K562 (cell line): ENCODE data around the gene ANO8. TPM values are rescaled to one million over a fixed set of nuclear protein-coding genes. Genes with fewer than 3 reads are reported as not detected.

ENCODE experiments used
- CHD4 ChIP-seq: fragments of 200-600 bp; sonication (generic); IDR thresholded peaks from 3 replicates; pipeline ENCODE4 v1.6.1; 2012; ENCODE audit warnings: low read depth, mild to moderate bottlenecking, mixed read lengths, low read length, inconsistent platforms; ENCODE audit not compliant: insufficient read depth, insufficient replicate concordance, poor library complexity, severe bottlenecking
- HDAC1 ChIP-seq, 2 experiments: fragments of 450-650 bp; IDR thresholded peaks; 2 replicates each; pipeline ENCODE4 v1.6.1; 2016 to 2017; ENCODE audit warnings: inconsistent platforms in 1 of 2, mild to moderate bottlenecking in 1 of 2, moderate library complexity in 1 of 2
- HNRNPL ChIP-seq: fragments of 200-400 bp; formaldehyde crosslinking; IDR thresholded peaks from 2 replicates; pipeline ENCODE4 v1.6.1; 2017; ENCODE audit warnings: low read depth, mild to moderate bottlenecking, low read length
- KAT7 ChIP-seq: sonication (generic); formaldehyde crosslinking; IDR thresholded peaks from 2 replicates; pipeline ENCODE4 v1.8.0; 2022; ENCODE audit warnings: missing genetic modification reagents, mild to moderate bottlenecking, borderline replicate concordance
- KLF13 ChIP-seq: fragments of 450-650 bp; IDR thresholded peaks from 2 replicates; pipeline ENCODE4 v1.6.1; 2016; ENCODE audit warnings: missing genetic modification characterization, low read depth, mild to moderate bottlenecking, missing compliant biosample characterization, moderate library complexity, borderline replicate concordance
- MXI1 ChIP-seq: IDR thresholded peaks from 2 replicates; pipeline ENCODE4 v1.6.1; 2011; ENCODE audit warnings: low read depth, mild to moderate bottlenecking, improper control_type of control experiment, low read length
- NFXL1 ChIP-seq: fragments of 450-650 bp; formaldehyde crosslinking; IDR thresholded peaks from 2 replicates; pipeline ENCODE4 v1.4.0; 2021; ENCODE audit warnings: mild to moderate bottlenecking
- NR4A1 ChIP-seq, 2 experiments: fragments of 250-450 bp in 1 of 2; fragments of 450-650 bp in 1 of 2; sonication (Bioruptor Pico) in 1 of 2; IDR thresholded peaks; 2 replicates each; pipeline versions ENCODE4 v1.4.0 to v1.6.1; 2016 to 2020; ENCODE audit warnings: mild to moderate bottlenecking in 2 of 2, missing compliant biosample characterization in 1 of 2, missing genetic modification characterization in 1 of 2, moderate library complexity in 1 of 2
- RBM14 ChIP-seq: fragments of 200-400 bp; formaldehyde crosslinking; IDR thresholded peaks from 2 replicates; pipeline ENCODE4 v1.6.1; 2018; ENCODE audit warnings: low read depth, mild to moderate bottlenecking, low read length, moderate library complexity, borderline replicate concordance; ENCODE audit not compliant: insufficient read depth
- SIN3A ChIP-seq, 2 experiments: fragments of 150-350 bp in 1 of 2; IDR thresholded peaks; 2 replicates each; pipeline ENCODE4 v1.6.1; 2011 to 2016; ENCODE audit warnings: borderline replicate concordance in 2 of 2, low read depth in 2 of 2, low read length in 2 of 2, mild to moderate bottlenecking in 2 of 2, moderate library complexity in 2 of 2; ENCODE audit not compliant: control insufficient read depth in 1 of 2
- SMARCB1 ChIP-seq: IDR thresholded peaks from 2 replicates; pipeline ENCODE4 v1.6.1; 2011; ENCODE audit warnings: improper control_type of control experiment, low read depth; ENCODE audit not compliant: insufficient read length
- ZFP1 ChIP-seq: fragments of 450-650 bp; formaldehyde crosslinking; IDR thresholded peaks from 2 replicates; pipeline ENCODE4 v1.4.0; 2020; ENCODE audit warnings: mild to moderate bottlenecking, mixed read lengths
- ZNF707 ChIP-seq: fragments of 250-450 bp; sonication (Bioruptor Pico); conservative IDR thresholded peaks from 2 replicates; pipeline ENCODE4 v1.8.0; 2022; ENCODE audit warnings: inconsistent platforms, mild to moderate bottlenecking, moderate library complexity
- ZNF766 ChIP-seq: fragments of 200-800 bp; sonication (Bioruptor generic); conservative IDR thresholded peaks from 2 replicates; pipeline ENCODE4 v1.6.1; 2016; ENCODE audit warnings: missing genetic modification characterization, missing compliant biosample characterization
- polyA plus RNA-seq, 8 experiments: library from polyadenylated mRNA; depleted of rRNA in 4 of 8; stranded (reverse) in 5 of 8; unstranded in 3 of 8; fragments of >200 nt; fragmentation: Nextera tagmentation in 2 of 8; fragmentation: Illumina TruSeq in 1 of 8; extraction: Ambion mirVana in 2 of 8; extraction: Trizol in 1 of 8; gene quantifications; 2 replicates each; pipeline versions ENCODE4 v1.2.1 to v1.2.3, GENCODE V29; 2011 to 2014; ENCODE audit warnings: inconsistent platforms in 1 of 8, missing spikeins in 1 of 8
- total RNA-seq, 7 experiments: library from RNA; depleted of rRNA in 6 of 7; stranded (reverse); fragments of >200 nt in 6 of 7; fragmentation: Illumina TruSeq in 2 of 7; extraction: Trizol in 2 of 7; gene quantifications; 2 replicates each; pipeline versions ENCODE4 v1.2.1 to v1.2.3, GENCODE V29; 2011 to 2021; ENCODE audit warnings: low replicate concordance in 1 of 7
- TF ChIP-seq, protein P1 (sequence below): fragments of 450-650 bp; formaldehyde crosslinking; IDR thresholded peaks from 2 replicates; pipeline ENCODE4 v1.4.0; 2020; ENCODE audit warnings: mild to moderate bottlenecking, moderate library complexity
- TF ChIP-seq, protein P2 (sequence below), 2 experiments: IDR thresholded peaks; 2 replicates each; pipeline ENCODE4 v1.6.1; 2012; ENCODE audit warnings: improper control_type of control experiment in 2 of 2, low read depth in 2 of 2, low read length in 2 of 2, borderline replicate concordance in 1 of 2
- TF ChIP-seq, protein P3 (sequence below): fragments of 450-650 bp; conservative IDR thresholded peaks from 2 replicates; pipeline ENCODE4 v1.6.1; 2016; ENCODE audit warnings: missing genetic modification characterization, low read depth, mild to moderate bottlenecking, missing compliant biosample characterization, moderate library complexity
- TF ChIP-seq, protein P4 (sequence below), 2 experiments: IDR thresholded peaks; 2 replicates each; pipeline ENCODE4 v1.6.1; 2011; ENCODE audit warnings: borderline replicate concordance in 1 of 2, control low read depth in 1 of 2, low read depth in 1 of 2, low read length in 1 of 2, mild to moderate bottlenecking in 1 of 2, mixed read lengths in 1 of 2, moderate library complexity in 1 of 2; ENCODE audit not compliant: insufficient read depth in 1 of 2, insufficient read length in 1 of 2, poor library complexity in 1 of 2, severe bottlenecking in 1 of 2; ENCODE audit errors: extremely low read depth in 1 of 2

The ANO8 gene
- total and polyA plus RNA-seq, 9 of the 15 experiments (the other 6 are each of a cell fraction or from before 2014, with no cell fraction given) = 0.07 to 7.6 (median 2.3) TPM; not detected in 1

DNA sequence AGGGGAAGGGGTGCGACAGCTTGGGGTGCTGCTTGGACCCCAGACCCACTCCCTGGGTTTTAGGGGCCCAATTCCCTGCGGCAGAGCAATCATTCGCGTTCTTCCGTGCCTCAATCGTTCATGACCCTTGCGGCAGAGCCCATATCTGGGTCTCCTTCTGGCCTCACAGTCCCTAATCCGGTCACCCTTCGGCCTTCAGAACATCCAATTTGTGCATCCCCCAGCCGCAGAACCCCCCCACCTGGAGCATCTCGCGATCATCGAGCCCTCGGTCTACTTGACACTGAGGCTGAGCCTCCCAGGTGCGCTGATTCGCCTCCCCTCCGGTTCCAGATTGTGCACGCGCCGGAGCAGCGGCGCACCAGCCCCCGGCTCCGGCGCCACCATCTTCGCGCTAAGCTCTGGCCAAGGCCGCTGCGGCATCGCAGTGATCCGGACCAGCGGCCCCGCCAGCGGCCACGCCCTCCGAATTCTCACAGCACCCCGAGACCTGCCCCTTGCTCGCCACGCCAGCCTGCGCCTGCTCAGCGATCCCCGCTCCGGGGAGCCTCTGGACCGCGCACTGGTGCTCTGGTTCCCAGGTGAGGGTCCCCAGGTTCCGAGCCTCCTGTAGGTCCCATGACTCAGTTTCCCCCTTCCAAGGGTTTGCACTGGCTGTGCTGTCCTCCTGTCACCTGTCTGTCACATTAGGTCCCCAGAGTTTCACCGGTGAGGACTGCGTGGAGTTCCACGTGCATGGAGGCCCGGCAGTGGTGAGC is 3.2 kb upstream of the ANO8 start (continued):
- TF ChIP-seq, protein P1, sequence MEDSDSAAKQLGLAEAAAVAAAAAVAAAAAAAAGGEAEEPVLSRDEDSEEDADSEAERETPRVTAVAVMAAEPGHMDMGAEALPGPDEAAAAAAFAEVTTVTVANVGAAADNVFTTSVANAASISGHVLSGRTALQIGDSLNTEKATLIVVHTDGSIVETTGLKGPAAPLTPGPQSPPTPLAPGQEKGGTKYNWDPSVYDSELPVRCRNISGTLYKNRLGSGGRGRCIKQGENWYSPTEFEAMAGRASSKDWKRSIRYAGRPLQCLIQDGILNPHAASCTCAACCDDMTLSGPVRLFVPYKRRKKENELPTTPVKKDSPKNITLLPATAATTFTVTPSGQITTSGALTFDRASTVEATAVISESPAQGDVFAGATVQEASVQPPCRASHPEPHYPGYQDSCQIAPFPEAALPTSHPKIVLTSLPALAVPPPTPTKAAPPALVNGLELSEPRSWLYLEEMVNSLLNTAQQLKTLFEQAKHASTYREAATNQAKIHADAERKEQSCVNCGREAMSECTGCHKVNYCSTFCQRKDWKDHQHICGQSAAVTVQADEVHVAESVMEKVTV (CRISPR knock-in tag) = no peak
- TF ChIP-seq MXI1 = 0 out of 2 replicates have a peak, but pooled peaks have one; percentile 14
- TF ChIP-seq NR4A1 (CRISPR knock-in tag; IDR thresholded peaks at IDR 0.05) = 0 out of 2 replicates have a peak, but pooled peaks have one; percentile 32
- no peak for TF ChIP-seq NR4A1 (tag; IDR thresholded peaks at IDR 0.05)
- TF ChIP-seq KLF13 (tag) = 0 out of 2 replicates have a peak, but pooled peaks have one; percentile 37
- TF ChIP-seq CHD4 = no peak
- TF ChIP-seq, protein P2, sequence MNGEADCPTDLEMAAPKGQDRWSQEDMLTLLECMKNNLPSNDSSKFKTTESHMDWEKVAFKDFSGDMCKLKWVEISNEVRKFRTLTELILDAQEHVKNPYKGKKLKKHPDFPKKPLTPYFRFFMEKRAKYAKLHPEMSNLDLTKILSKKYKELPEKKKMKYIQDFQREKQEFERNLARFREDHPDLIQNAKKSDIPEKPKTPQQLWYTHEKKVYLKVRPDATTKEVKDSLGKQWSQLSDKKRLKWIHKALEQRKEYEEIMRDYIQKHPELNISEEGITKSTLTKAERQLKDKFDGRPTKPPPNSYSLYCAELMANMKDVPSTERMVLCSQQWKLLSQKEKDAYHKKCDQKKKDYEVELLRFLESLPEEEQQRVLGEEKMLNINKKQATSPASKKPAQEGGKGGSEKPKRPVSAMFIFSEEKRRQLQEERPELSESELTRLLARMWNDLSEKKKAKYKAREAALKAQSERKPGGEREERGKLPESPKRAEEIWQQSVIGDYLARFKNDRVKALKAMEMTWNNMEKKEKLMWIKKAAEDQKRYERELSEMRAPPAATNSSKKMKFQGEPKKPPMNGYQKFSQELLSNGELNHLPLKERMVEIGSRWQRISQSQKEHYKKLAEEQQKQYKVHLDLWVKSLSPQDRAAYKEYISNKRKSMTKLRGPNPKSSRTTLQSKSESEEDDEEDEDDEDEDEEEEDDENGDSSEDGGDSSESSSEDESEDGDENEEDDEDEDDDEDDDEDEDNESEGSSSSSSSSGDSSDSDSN (IDR thresholded peaks at IDR 0.05; ENCODE audit: borderline replicate concordance in 1 of 2, low read depth in 2 of 2, low read length in 2 of 2) = peak; percentile 33 to 87; a peak in 2 of 4 replicates
- TF ChIP-seq ZNF707 (CRISPR knock-in tag) = no peak
- 0 out of 2 replicates have a peak, but pooled peaks have one; percentile 59 for TF ChIP-seq KAT7 (CRISPR knock-in tag)
- TF ChIP-seq NFXL1 (CRISPR knock-in tag) = no peak
- no peak for TF ChIP-seq HNRNPL
- no peak for TF ChIP-seq SMARCB1
- no peak for TF ChIP-seq ZFP1 (CRISPR knock-in tag)
- TF ChIP-seq ZNF766 (CRISPR knock-in tag) = peak; percentile 12; the same call in 1 of the 2 replicates
- TF ChIP-seq, protein P3, sequence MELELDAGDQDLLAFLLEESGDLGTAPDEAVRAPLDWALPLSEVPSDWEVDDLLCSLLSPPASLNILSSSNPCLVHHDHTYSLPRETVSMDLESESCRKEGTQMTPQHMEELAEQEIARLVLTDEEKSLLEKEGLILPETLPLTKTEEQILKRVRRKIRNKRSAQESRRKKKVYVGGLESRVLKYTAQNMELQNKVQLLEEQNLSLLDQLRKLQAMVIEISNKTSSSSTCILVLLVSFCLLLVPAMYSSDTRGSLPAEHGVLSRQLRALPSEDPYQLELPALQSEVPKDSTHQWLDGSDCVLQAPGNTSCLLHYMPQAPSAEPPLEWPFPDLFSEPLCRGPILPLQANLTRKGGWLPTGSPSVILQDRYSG (tag) = no peak
- peak in 1 of 2 experiments; percentile 40; a peak in 2 of 4 replicates for TF ChIP-seq SIN3A (IDR thresholded peaks at IDR 0.05; ENCODE audit: borderline replicate concordance in 2 of 2, control insufficient read depth in 1 of 2, low read depth in 2 of 2, low read length in 2 of 2)
- TF ChIP-seq, protein P4, sequence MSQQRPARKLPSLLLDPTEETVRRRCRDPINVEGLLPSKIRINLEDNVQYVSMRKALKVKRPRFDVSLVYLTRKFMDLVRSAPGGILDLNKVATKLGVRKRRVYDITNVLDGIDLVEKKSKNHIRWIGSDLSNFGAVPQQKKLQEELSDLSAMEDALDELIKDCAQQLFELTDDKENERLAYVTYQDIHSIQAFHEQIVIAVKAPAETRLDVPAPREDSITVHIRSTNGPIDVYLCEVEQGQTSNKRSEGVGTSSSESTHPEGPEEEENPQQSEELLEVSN (IDR thresholded peaks at IDR 0.05; ENCODE audit: borderline replicate concordance in 1 of 2, extremely low read depth in 1 of 2, insufficient read depth in 1 of 2, insufficient read length in 1 of 2, low read depth in 1 of 2, low read length in 1 of 2, poor library complexity in 1 of 2, severe bottlenecking in 1 of 2) = peak in 1 of 2 experiments; percentile 34
- no peak for TF ChIP-seq RBM14
- TF ChIP-seq HDAC1 (IDR thresholded peaks at IDR 0.05) = 0 out of 4 replicates have a peak, but pooled peaks of 1 of the 2 experiments have one; percentile 28
